Uterus (tissue), 4 donors: ENCODE results near the gene RAI1. TPM values are rescaled to one million over a fixed set of nuclear protein-coding genes. Genes with fewer than 3 reads are reported as not detected.

Experiments used
- DNase-seq, 2 donors: peaks; one replicate each; pipeline ENCODE4 v3.0.0-alpha.2; 2019 to 2020
- H3K27ac ChIP-seq, 2 donors: fragments of 200-600 bp; sonication (generic); 1 replicate in 1 of 2; 2 replicates in 1 of 2; pipeline ENCODE4 v1.5.1; 2016 to 2018
- H3K27me3 ChIP-seq, 2 donors: fragments of 200-600 bp; sonication (generic); one replicate each; pipeline ENCODE4 v1.5.1; 2018 to 2019; ENCODE audit warnings: control low read depth in 1 of 2
- H3K36me3 ChIP-seq, 2 donors: fragments of 200-600 bp; sonication (generic); one replicate each; pipeline ENCODE4 v1.5.1; 2019; ENCODE audit warnings: control low read depth in 1 of 2
- H3K4me1 ChIP-seq, 2 donors: fragments of 200-600 bp; sonication (generic); one replicate each; pipeline ENCODE4 v1.5.1; 2018 to 2019; ENCODE audit warnings: control low read depth in 1 of 2
- H3K4me3 ChIP-seq, 2 donors: fragments of 200-600 bp; sonication (generic); 1 replicate in 1 of 2; 2 replicates in 1 of 2; pipeline ENCODE4 v1.5.1; 2018 to 2019; ENCODE audit warnings: mild to moderate bottlenecking in 1 of 2
- H3K9me3 ChIP-seq, 2 donors: fragments of 200-600 bp; sonication (generic); one replicate each; pipeline ENCODE4 v1.5.1; 2019; ENCODE audit warnings: control low read depth in 1 of 2
- POLR2A ChIP-seq, 2 donors: fragments of 450-650 bp; IDR thresholded peaks; one replicate each; pipeline ENCODE4 v1.6.1; 2016; ENCODE audit warnings: antibody characterized with exemption in 2 of 2, mild to moderate bottlenecking in 1 of 2, moderate library complexity in 1 of 2
- intact Hi-C: fragments of 100-400 bp; cut with DNase I; formaldehyde crosslinking; loops from one replicate; pipeline ENCODE4 v1.15.1; 2023; ENCODE audit warnings: low total_unique reads
- total RNA-seq, 4 donors: library from RNA; depleted of rRNA in 3 of 4; stranded (reverse); fragments of >200 nt in 3 of 4; gene quantifications; one replicate each; pipeline versions ENCODE4 v1.1.0 to v1.2.4, GENCODE V29; 2014 to 2023
- TF ChIP-seq, protein P1 (sequence below), 4 experiments: fragments of 200-600 bp in 2 of 4; fragments of 450-650 bp in 2 of 4; sonication (generic) in 2 of 4; IDR thresholded peaks; one replicate each; pipeline ENCODE4 v1.5.1; 2016 to 2019; ENCODE audit warnings: antibody characterized with exemption in 4 of 4, mild to moderate bottlenecking in 2 of 4, moderate library complexity in 1 of 4
- donor health status: DM: yes; HTN: yes; CAD: no.

The RAI1 gene
- total RNA-seq, 4 donors from 2014 or later = 10.0 to 66.1 (median 15.3) TPM

DNA sequence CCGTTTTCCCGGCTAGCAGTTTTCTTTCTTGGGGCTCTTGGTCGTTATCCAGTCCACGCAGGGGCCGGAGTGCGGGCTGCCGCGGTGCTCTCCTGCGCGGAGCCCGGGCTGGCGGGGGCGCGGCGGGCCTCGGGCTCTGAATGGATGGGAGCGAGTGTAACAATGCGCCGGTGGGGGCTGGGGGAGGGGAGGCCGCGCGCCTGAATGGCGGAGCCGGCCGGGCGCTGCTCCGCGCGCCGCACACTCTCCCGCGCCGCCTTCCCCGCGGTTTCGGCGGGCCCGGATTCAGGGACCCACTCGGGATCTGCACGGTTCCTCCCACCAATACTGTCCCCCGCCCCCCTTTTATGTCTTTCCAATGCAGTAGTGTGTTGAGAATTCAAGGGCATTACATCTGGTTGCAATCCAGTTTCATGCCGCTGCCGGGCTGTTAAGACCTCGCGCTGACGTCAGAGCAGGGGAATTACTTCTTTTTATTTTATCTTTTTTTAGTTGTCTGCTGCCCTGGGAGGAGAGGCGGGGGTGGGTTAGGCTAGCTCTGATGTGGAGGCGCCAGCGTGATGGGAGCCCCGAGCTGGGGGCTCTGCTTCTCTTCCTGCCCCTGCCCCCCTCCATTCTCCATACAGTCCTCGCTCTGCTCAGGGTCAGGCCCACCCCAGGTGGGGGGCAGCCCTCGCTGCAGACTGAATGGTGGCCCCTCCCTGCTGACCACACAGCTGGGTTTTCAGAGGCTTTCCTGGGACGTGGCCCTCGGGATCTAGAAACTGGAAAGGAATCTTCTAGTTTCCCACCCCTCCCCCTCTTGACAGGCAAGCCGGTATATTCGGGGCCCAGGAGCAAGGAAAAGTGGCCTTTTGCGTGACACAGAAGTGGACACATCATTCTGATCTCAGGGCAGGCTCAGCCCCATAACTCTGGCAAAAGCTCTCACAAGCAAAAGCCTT is 1.8 kb downstream of the RAI1 start:
- Histone ChIP-seq H3K27me3 (no peaks in the 10 kb centered on the region), H3K4me3 (peak overlapping the region; percentile 60 to 71), H3K36me3 (no peaks in the 10 kb centered on the region), H3K4me1 (peaks cover 19 to 22% of the 10 kb centered on the region in 2 donors), H3K9me3 (no peaks in the 10 kb centered on the region), H3K27ac (peak overlapping the region; percentile 91 to 98)
- intact Hi-C loops = no loop called here
- TF ChIP-seq, protein P1, sequence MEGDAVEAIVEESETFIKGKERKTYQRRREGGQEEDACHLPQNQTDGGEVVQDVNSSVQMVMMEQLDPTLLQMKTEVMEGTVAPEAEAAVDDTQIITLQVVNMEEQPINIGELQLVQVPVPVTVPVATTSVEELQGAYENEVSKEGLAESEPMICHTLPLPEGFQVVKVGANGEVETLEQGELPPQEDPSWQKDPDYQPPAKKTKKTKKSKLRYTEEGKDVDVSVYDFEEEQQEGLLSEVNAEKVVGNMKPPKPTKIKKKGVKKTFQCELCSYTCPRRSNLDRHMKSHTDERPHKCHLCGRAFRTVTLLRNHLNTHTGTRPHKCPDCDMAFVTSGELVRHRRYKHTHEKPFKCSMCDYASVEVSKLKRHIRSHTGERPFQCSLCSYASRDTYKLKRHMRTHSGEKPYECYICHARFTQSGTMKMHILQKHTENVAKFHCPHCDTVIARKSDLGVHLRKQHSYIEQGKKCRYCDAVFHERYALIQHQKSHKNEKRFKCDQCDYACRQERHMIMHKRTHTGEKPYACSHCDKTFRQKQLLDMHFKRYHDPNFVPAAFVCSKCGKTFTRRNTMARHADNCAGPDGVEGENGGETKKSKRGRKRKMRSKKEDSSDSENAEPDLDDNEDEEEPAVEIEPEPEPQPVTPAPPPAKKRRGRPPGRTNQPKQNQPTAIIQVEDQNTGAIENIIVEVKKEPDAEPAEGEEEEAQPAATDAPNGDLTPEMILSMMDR (IDR thresholded peaks at IDR 0.05) = peak in 1 of 4 experiments; percentile 14
- no peak for TF ChIP-seq POLR2A (IDR thresholded peaks at IDR 0.05)
- peak; percentile 75 to 78 for DNase-seq

DNA sequence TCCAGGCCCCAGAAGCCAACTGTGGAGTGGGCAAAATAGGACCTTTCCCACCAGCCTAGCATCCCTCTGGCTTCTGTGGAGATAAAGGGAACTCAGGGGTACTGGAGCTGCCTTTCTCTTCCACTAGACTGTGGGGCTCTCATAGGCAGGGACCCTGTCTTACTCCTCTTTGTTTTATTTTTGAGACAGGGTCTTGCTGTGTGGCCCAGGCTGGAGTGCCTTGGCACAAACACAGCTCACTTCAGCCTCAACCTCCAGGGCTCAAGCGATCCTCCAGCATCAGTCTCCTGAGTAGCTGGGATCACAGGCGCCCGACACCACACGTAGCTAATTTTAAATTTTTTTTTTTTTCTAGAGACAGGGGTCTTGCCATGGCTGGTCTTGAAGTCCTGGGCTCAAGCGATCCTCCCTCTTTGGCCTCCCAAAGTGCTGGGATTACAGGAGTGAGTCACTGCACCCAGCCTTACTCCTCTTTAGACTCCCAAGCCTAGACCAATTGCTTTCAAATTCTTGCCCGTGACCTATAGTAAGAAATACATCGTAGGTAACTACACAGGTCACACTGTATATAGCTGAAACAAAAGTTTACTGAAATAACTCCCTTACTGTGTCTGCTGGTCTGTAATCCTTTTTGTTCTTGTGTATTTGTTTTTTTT is 2.6 kb downstream of the RAI1 start:
- intact Hi-C loops = no loop called here
- TF ChIP-seq POLR2A (IDR thresholded peaks at IDR 0.05) = no peak
- TF ChIP-seq, protein P1 (IDR thresholded peaks at IDR 0.05) = no peak

DNA sequence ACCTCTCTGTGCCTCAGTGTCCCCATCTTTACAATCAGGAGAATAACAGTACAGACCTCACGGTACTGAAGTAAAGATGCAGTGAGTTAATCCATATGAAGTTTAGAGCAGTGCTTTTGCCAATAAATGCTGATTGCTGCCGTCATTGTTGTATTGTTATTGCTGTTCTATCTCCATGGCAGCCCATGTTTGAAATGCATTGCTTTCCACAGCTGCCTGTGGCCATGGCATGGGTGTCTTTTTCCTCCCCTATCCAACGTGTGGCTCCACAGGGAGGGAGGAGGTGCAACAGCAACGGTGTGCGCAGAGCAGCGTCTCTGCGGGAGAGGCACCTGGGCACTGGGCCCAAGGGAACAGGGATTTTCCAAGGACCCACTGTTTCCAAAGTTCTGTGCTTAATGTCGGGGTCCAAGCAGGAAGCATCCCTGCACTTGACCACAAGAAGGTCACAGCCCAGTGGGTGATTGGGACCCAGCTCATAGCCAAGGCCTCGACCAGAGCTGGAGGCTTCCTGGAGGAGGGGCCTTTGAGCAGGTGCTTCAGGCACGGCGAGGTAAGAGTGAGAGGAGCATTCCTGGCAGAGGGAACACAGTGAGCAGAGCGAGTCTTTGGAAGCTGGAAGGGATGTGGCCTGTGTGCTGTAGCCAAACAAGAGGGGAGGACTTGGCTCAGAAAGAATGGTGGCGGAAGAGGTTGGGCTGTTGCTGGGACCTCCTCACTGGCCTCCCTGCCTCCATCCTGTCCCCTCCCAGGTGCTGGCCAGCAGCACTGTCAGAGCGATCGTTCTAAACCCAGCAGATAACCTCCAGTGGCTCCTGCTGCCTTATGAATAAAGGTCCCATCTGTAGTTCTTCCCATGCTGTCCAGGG is 3.9 kb downstream of the RAI1 start:
- peak in 1 of 2 donors; percentile 44 for DNase-seq
- no peak for TF ChIP-seq POLR2A (IDR thresholded peaks at IDR 0.05)
- TF ChIP-seq, protein P1 (IDR thresholded peaks at IDR 0.05) = no peak
- Histone ChIP-seq H3K27ac (peak overlapping the region; percentile 69 to 79), H3K27me3 (no peaks in the 10 kb centered on the region), H3K9me3 (no peaks in the 10 kb centered on the region), H3K4me3 (no peak overlapping the region), H3K4me1 (peaks cover 19 to 22% of the 10 kb centered on the region in 2 donors), H3K36me3 (no peaks in the 10 kb centered on the region)
- intact Hi-C loops = no loop called here

More for the DNA sequence above, 2.6 kb downstream of the RAI1 start:
- no peaks in the 10 kb centered on the region for H3K27me3 ChIP-seq
- peaks cover 19 to 22% of the 10 kb centered on the region in 2 donors for H3K4me1 ChIP-seq
- DNase-seq = no peak
- no peaks in the 10 kb centered on the region for H3K36me3 ChIP-seq
- no peak overlapping the region for H3K4me3 ChIP-seq
- H3K9me3 ChIP-seq = no peaks in the 10 kb centered on the region
- peak overlapping the region; percentile 91 to 98 for H3K27ac ChIP-seq

- intact Hi-C loops = no loop called here
- Histone ChIP-seq H3K4me1 (peaks cover 19 to 22% of the 10 kb centered on the region in 2 donors), H3K4me3 (no peak overlapping the region), H3K27me3 (no peaks in the 10 kb centered on the region), H3K36me3 (no peaks in the 10 kb centered on the region), H3K9me3 (no peaks in the 10 kb centered on the region), H3K27ac (peak overlapping the region; percentile 69 to 79)
- DNase-seq = peak in 1 of 2 donors; percentile 52
- TF ChIP-seq, protein P1 (IDR thresholded peaks at IDR 0.05) = no peak
- TF ChIP-seq POLR2A (IDR thresholded peaks at IDR 0.05) = no peak
Measured at GRCh38 chr17:17685775-17686291, 4.6 kb downstream of the RAI1 start.
